Thyroid gland (tissue), 4 donors: ENCODE data around the gene MBNL2. TPM values are rescaled to one million over a fixed set of nuclear protein-coding genes. Genes with fewer than 3 reads are reported as not detected.

ENCODE experiments used
- DNase-seq, 2 donors: peaks; one replicate each; pipeline ENCODE4 v3.0.0-alpha.2; 2019
- H3K27ac ChIP-seq, 3 donors: fragments of 200-600 bp; sonication (generic); 1 replicate in 2 of 3; 2 replicates in 1 of 3; pipeline ENCODE4 v1.5.1; 2016 to 2019; ENCODE audit warnings: mild to moderate bottlenecking in 1 of 3, moderate library complexity in 1 of 3
- H3K27me3 ChIP-seq: fragments of 200-600 bp; sonication (generic); one replicate; pipeline ENCODE4 v1.5.1; 2019
- H3K36me3 ChIP-seq, 2 donors: fragments of 200-600 bp; sonication (generic); one replicate each; pipeline ENCODE4 v1.5.1; 2016 to 2019
- H3K4me1 ChIP-seq, 2 donors: fragments of 200-600 bp; sonication (generic); one replicate each; pipeline ENCODE4 v1.5.1; 2017 to 2019
- H3K4me3 ChIP-seq, 3 donors: fragments of 200-600 bp; sonication (generic); replicated peaks in 1 of 3; 1 replicate in 2 of 3; 2 replicates in 1 of 3; pipeline ENCODE4 v1.5.1; 2016; ENCODE audit warnings: mild to moderate bottlenecking in 1 of 3
- H3K9me3 ChIP-seq: fragments of 200-600 bp; sonication (generic); one replicate; pipeline ENCODE4 v1.5.1; 2017
- POLR2A ChIP-seq, 2 donors: fragments of 450-650 bp; IDR thresholded peaks; one replicate each; pipeline ENCODE4 v1.6.1; 2017; ENCODE audit warnings: antibody characterized with exemption in 2 of 2, mild to moderate bottlenecking in 2 of 2, moderate library complexity in 1 of 2
- WGBS, 2 donors: methylation state at CpG; one replicate each; pipeline ENCODE4 v1.1.5; 2017; 5-methylcytosine and 5-hydroxymethylcytosine counted together
- intact Hi-C: fragments of 100-400 bp; cut with DNase I; formaldehyde crosslinking; loops from one replicate; pipeline ENCODE4 v1.15.1; 2023
- total RNA-seq, 4 donors: library from RNA; depleted of rRNA; stranded (reverse); fragments of >200 nt; gene quantifications; one replicate each; pipeline ENCODE4 v1.2.3, GENCODE V29; 2016
- TF ChIP-seq, protein P1 (sequence below), 6 experiments: fragments of 200-600 bp in 3 of 6; fragments of 450-650 bp in 3 of 6; sonication (generic) in 3 of 6; IDR thresholded peaks; one replicate each; pipeline ENCODE4 v1.5.1; 2016 to 2019; ENCODE audit warnings: antibody characterized with exemption in 6 of 6, mild to moderate bottlenecking in 2 of 6, inconsistent platforms in 1 of 6, moderate library complexity in 1 of 6

The MBNL2 gene
- total RNA-seq, 4 donors from 2014 or later, result 93.4 to 99.9 (median 98.3) TPM

- Histone ChIP-seq H3K4me3 (no peak overlapping the region), H3K36me3 (no peaks in the 10 kb centered on the region), H3K27ac (no peak overlapping the region), H3K4me1 (no peaks in the 10 kb centered on the region), H3K27me3 (no peaks in the 10 kb centered on the region), H3K9me3 (no peaks in the 10 kb centered on the region)
- WGBS, 2 donors, result 80% methylated on average over 8 of the region's 8 CpGs
- no peak for DNase-seq
- intact Hi-C loops, result no loop called here
- no peak for TF ChIP-seq POLR2A (IDR thresholded peaks at IDR 0.05)
- TF ChIP-seq, protein P1, sequence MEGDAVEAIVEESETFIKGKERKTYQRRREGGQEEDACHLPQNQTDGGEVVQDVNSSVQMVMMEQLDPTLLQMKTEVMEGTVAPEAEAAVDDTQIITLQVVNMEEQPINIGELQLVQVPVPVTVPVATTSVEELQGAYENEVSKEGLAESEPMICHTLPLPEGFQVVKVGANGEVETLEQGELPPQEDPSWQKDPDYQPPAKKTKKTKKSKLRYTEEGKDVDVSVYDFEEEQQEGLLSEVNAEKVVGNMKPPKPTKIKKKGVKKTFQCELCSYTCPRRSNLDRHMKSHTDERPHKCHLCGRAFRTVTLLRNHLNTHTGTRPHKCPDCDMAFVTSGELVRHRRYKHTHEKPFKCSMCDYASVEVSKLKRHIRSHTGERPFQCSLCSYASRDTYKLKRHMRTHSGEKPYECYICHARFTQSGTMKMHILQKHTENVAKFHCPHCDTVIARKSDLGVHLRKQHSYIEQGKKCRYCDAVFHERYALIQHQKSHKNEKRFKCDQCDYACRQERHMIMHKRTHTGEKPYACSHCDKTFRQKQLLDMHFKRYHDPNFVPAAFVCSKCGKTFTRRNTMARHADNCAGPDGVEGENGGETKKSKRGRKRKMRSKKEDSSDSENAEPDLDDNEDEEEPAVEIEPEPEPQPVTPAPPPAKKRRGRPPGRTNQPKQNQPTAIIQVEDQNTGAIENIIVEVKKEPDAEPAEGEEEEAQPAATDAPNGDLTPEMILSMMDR (IDR thresholded peaks at IDR 0.05), result no peak
These were observed 200.3 kb downstream of the MBNL2 start for GRCh38 chr13:97422118-97423054.

DNA sequence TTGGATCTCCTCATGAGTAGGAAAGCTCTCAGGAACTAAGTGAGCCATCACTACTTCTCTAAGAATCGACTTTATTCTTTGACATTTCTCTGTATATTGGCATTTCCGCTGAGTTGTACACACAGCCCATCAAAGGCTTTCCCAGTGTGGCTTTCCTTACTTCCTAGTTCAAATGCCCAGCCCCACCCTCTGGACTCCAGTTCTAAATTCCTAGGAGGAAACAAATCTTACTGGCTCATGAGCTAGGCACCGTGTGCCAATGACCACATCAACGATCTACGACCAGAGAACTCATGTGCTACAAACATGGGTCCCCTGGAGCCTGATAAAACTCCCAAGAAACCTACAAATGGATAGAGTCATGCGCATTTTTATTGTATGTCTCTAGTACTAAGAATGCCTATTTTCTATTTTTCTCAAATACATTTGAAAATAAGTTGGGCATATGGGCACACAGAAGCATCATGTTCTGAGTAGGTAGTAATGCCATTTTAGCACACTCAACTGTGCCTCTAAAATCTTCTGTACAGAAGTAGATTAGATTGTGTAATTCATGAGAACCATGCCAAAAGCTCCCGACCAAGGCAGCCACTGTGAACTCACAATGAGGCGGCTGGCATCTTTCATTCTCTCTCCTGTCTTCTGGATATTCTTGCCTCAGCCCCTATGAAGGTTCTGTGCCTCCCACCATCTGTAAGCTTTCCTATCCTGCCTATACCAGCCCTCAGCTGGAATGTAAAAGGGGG is 201.3 kb downstream of the MBNL2 start:
- intact Hi-C loops, result no loop called here
- peak in 1 of 2 donors; percentile 15 for DNase-seq
- H3K36me3 ChIP-seq, result no peaks in the 10 kb centered on the region
- H3K4me3 ChIP-seq, result no peak overlapping the region
- WGBS, 2 donors, result 81 to 82% methylated on average over 8 of the region's 8 CpGs
- no peaks in the 10 kb centered on the region for H3K9me3 ChIP-seq
- no peaks in the 10 kb centered on the region for H3K4me1 ChIP-seq
- no peaks in the 10 kb centered on the region for H3K27me3 ChIP-seq
- no peak overlapping the region for H3K27ac ChIP-seq
- TF ChIP-seq, protein P1 (IDR thresholded peaks at IDR 0.05), result no peak
- TF ChIP-seq POLR2A (IDR thresholded peaks at IDR 0.05), result no peak

- intact Hi-C loops, result no loop called here
- no peak for DNase-seq
- 86 to 94% methylated on average over 2 of the region's 2 CpGs for WGBS, 2 donors
These were observed 203.5 kb downstream of the MBNL2 start for GRCh38 chr13:97425590-97425989.

GRCh38 chr13:97426695-97427094 is 204.6 kb downstream of the MBNL2 start:
- DNase-seq, result no peak
- no peaks in the 10 kb centered on the region for H3K36me3 ChIP-seq
- 90 to 98% methylated on average over 3 of the region's 3 CpGs for WGBS, 2 donors
- no peaks in the 10 kb centered on the region for H3K9me3 ChIP-seq
- no peaks in the 10 kb centered on the region for H3K27me3 ChIP-seq
- H3K27ac ChIP-seq, result no peak overlapping the region
- intact Hi-C loops, result no loop called here
- TF ChIP-seq, protein P1 (IDR thresholded peaks at IDR 0.05), result no peak
- no peak for TF ChIP-seq POLR2A (IDR thresholded peaks at IDR 0.05)
- H3K4me1 ChIP-seq, result no peaks in the 10 kb centered on the region
- H3K4me3 ChIP-seq, result no peak overlapping the region

More at GRCh38 chr13:97425590-97425989, 203.5 kb downstream of the MBNL2 start:
- Histone ChIP-seq H3K27me3 (no peaks in the 10 kb centered on the region), H3K36me3 (no peaks in the 10 kb centered on the region), H3K27ac (no peak overlapping the region), H3K4me3 (no peak overlapping the region), H3K4me1 (no peaks in the 10 kb centered on the region), H3K9me3 (no peaks in the 10 kb centered on the region)
- no peak for TF ChIP-seq POLR2A (IDR thresholded peaks at IDR 0.05)
- TF ChIP-seq, protein P1 (IDR thresholded peaks at IDR 0.05), result no peak
